Sigmoid colon (tissue), 4 donors: ENCODE results near the gene QPCT.

Experiments
- EP300 ChIP-seq, 4 donors: sonication (generic); formaldehyde crosslinking; IDR thresholded peaks; one replicate each; pipeline ENCODE4 v1.6.1; 2017; ENCODE audit warnings: antibody characterized with exemption in 4 of 4
- POLR2A ChIP-seq, 2 donors: fragments of 450-650 bp; IDR thresholded peaks; one replicate each; pipeline ENCODE4 v1.6.1; 2016; ENCODE audit warnings: antibody characterized with exemption in 2 of 2, mild to moderate bottlenecking in 2 of 2, moderate library complexity in 2 of 2
- POLR2AphosphoS5 ChIP-seq, 4 donors: sonication (generic); formaldehyde crosslinking; IDR thresholded peaks; one replicate each; pipeline ENCODE4 v1.6.1; 2017; ENCODE audit warnings: antibody characterized with exemption in 4 of 4
- TF ChIP-seq, protein P1 (sequence below), 4 experiments: fragments of 450-650 bp in 3 of 4; fragments of 200-600 bp in 1 of 4; IDR thresholded peaks; one replicate each; pipeline ENCODE4 v1.5.1; 2016 to 2019; ENCODE audit warnings: antibody characterized with exemption in 4 of 4, mild to moderate bottlenecking in 3 of 4, moderate library complexity in 2 of 4

DNA sequence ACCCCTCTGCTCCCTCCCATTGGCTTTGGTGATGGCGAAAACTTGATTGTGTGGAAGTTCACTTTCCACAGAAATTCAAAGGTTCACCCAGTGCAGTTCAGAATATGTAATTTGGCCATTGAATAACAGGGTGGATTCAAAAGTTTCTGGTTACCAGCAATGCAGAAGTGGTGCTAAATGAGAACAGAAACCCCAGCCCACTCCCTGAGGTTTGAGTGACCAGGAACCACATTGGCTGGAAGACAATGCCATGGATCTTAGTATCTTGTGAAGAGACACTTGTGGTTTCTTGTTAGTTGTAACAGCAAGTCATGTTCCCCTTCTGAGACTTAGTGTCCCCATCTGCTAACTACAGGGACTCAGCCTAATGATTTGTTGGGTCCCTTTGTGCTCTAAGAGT, 49.8 kb downstream of the QPCT start:
- TF ChIP-seq POLR2A (IDR thresholded peaks at IDR 0.05) = no peak
- TF ChIP-seq, protein P1, sequence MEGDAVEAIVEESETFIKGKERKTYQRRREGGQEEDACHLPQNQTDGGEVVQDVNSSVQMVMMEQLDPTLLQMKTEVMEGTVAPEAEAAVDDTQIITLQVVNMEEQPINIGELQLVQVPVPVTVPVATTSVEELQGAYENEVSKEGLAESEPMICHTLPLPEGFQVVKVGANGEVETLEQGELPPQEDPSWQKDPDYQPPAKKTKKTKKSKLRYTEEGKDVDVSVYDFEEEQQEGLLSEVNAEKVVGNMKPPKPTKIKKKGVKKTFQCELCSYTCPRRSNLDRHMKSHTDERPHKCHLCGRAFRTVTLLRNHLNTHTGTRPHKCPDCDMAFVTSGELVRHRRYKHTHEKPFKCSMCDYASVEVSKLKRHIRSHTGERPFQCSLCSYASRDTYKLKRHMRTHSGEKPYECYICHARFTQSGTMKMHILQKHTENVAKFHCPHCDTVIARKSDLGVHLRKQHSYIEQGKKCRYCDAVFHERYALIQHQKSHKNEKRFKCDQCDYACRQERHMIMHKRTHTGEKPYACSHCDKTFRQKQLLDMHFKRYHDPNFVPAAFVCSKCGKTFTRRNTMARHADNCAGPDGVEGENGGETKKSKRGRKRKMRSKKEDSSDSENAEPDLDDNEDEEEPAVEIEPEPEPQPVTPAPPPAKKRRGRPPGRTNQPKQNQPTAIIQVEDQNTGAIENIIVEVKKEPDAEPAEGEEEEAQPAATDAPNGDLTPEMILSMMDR (IDR thresholded peaks at IDR 0.05) = no peak
- TF ChIP-seq EP300 (IDR thresholded peaks at IDR 0.05) = no peak
- TF ChIP-seq POLR2AphosphoS5 (IDR thresholded peaks at IDR 0.05) = no peak
